GM19023 (cell line): ENCODE measurements around the gene HNRNPCL1.
"Not testable (repeated sequence)": the region's sequence is repeated elsewhere in the genome, so short reads cannot be mapped to it uniquely, and the experiment has no call there.

Experiments
- ATAC-seq: cut with Tn5 transposase; IDR thresholded peaks from one replicate; pipeline ENCODE4 v1.9.1; 2021; ENCODE audit warnings: mild to moderate bottlenecking, moderate library complexity; ENCODE audit not compliant: unreplicated experiment

The HNRNPCL1 gene

DNA sequence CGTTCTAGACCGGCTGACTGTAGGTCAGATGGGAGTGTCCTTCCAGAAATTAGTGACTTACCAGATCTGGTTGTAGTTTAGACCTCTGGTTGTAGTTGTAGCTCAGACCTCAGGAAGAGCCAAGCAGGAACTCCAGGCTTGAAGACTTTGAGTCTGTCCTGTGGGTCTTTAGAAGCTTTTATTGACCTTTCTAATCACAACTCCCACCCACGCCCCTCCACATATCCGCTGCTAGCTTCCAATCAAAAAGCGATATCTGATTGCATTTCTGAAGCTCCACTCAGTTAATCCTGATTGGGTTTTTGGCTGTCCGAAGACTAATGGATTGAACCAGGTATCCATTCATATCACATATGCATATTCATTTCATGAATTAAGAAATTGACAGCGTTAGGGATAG lies at the start of gene HNRNPCL1:
TSS of gene HNRNPCL1 (minus strand) at position 101 of the 400 bp plus-strand sequence. CDS start 431 bp downstream, outside the sequence.
- not testable (repeated sequence) for ATAC-seq

DNA sequence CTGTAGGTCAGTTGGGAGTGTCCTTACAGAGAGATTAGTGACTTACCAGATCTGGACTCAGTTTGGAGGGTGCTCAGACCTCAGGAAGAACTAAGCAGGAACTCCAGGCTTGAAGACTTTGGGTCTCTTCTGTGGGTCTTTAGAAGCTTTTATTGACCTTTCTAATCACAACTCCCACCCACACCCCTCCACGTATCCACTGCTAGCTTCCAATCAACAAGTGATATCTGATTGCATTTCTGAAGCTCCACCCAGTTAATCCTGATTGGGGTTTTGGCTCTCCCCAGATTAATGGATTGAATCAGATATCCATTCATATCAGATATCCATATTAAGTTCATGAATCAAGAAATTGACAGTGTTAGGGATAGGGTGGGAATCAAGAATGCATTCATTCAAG lies 49.6 kb upstream of the HNRNPCL1 start, which contains the start of gene PRAMEF10:
TSS of gene PRAMEF10 (minus strand) at position 101 of the 400 bp plus-strand sequence. CDS start 2,423 bp downstream, outside the sequence.
- not testable (repeated sequence) for ATAC-seq

DNA sequence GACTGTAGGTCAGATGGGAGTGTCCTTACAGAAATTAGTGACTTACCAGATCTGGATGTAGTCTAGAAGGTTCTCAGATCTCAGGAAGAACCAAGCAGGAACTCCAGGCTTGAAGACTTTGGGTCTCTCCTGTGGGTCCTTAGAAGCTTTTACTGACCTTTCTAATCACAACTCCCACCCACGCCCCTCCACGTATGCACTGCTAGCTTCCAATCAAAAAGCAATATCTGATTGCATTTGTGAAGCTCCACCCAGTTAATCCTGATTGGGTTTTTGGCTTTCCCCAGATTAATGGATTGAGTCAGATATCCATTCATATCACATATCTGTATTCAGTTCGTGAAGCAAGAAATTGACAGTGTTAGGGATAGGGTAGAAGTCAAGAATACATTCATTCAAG lies 37.6 kb upstream of the HNRNPCL1 start, which contains the start of gene PRAMEF4:
TSS of gene PRAMEF4 (minus strand) at position 101 of the 400 bp plus-strand sequence. CDS start 2,807 bp downstream, outside the sequence.
- not testable (repeated sequence) for ATAC-seq

DNA sequence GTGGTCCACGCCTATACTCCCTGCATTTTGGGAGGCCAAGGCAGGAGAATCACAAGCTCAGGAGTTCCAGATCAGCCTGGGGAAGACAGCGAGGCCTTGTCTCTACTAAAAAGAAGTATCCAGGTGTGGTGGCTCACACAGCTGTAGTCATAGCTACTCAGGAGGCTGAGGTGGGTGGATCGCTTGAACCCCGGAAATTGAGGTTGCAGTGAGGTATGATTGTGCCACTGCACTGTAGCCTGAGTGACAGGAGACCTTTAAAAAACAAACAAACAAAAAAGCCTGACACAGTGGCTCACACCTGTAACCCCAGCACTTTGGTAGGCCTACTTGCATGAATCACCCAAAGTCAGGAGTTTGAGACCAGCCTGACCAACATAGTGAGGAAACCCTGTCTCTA lies 29.9 kb upstream of the HNRNPCL1 start:
- not testable (repeated sequence) for ATAC-seq

DNA sequence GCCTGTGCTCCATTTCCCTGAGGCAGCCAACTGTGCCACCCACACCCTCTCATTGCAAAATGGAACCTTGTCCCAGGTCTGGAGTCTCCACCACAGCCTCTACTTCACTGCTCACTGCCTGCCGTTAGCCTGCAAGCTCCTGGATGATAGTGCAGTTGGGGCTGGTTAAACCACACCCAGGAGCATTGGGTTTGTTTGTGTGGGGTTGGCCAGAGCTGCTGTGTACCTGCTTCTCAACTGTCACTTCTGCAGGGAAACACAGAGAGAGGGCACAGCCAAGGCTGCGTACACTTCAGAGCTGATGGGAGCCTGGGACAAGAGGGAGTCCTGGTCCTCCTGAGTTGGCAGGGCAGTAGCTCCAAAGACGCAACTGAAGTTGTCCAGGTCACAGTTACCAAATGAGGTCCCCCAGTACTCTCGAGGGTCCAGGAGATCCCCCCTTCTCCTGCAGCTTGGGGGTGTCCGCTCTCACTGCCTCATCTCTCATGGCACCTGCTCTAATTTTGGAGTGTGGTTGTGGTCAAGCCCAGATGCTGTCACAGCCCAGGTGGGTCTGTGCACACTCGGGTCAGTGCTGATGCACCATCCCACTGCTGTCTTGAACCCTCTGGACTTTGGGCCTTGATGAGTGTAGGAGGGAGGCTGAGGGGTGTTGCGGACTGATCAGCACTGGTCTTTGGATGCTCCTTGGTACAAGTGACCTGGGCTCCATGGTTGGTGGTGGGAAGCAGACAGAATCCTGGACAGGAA lies 14.8 kb upstream of the HNRNPCL1 start:
- ATAC-seq, result not testable (repeated sequence)

DNA sequence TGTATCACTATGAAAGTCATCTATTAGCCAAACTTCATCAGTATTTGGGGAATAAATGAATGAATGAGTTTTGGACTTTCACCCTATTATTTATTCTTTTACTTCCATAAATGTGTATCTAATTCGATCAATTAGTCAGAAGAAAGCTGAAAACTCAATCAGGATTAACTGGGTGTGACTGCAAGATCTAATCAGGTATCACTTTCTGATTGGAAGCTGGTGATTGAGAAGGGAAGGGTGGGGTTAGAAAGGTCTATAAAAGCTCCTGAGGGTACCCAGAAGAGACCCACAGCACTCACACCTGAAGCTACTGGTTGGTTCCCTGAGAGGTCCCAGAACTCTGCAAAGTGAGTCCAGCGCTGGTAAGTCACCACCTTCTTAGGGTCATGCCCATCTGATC lies 8.3 kb upstream of the HNRNPCL1 start, which contains the start of gene PRAMEF2:
TSS of gene PRAMEF2 (plus strand) at position 301 of the 400 bp plus-strand sequence. CDS start 1,924 bp downstream, outside the sequence.
- ATAC-seq, result not testable (repeated sequence)

DNA sequence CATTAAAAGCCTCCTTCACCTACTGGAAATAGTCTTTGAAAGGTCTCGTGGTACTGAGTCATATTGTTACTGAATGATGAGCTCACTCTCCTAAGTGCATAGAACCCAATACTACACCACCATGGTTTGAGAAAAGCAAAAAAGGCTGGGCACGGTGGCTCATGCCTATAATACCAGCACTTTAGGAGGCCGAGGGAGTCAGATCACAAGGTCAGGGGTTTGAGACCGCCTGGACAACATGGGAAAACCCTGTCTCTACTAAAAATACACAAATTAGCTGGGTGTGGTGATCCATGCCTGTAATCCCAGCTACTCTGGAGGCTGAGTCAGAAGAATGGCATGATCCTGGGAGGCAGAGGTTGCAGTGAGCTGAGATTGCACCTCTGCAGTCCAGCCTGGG lies 3.3 kb upstream of the HNRNPCL1 start:
- no peak for ATAC-seq

DNA sequence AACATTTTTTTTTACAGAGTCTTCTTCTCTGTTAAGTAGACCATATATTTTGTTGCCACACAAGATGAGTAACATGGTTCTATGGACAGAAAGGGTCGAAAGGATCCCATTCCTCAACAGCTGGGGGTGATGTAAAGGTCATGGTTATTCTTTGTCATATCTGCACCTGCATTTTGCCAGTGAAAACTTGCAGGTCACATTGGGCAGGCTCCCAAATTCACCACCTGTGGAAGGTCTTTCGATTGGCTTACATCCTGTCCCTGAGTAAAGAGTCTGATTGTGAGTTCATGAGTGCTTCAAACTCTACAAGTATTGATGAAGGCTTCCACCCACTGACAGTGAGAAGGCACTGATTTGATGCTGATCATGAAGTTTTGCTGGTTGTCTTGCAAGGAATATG lies 15.3 kb downstream of the HNRNPCL1 start:
- not testable (repeated sequence) for ATAC-seq

DNA sequence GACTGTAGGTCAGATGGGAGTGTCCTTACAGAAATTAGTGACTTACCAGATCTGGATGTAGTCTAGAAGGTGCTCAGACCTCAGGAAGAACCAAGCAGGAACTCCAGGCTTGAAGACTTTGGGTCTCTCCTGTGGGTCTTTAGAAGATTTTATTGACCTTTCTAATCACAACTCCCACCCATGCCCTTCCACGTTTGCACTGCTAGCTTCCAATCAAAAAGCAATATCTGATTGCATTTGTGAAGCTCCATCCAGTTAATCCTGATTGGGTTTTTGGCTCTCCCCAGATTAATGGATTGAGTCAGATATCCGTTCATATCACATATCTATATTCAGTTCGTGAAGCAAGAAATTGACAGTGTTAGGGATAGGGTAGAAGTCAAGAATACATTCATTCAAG lies 17.2 kb downstream of the HNRNPCL1 start, which contains the start of gene PRAMEF11:
TSS of gene PRAMEF11 (minus strand) at position 101 of the 400 bp plus-strand sequence. CDS start 2,621 bp downstream, outside the sequence.
- not testable (repeated sequence) for ATAC-seq

DNA sequence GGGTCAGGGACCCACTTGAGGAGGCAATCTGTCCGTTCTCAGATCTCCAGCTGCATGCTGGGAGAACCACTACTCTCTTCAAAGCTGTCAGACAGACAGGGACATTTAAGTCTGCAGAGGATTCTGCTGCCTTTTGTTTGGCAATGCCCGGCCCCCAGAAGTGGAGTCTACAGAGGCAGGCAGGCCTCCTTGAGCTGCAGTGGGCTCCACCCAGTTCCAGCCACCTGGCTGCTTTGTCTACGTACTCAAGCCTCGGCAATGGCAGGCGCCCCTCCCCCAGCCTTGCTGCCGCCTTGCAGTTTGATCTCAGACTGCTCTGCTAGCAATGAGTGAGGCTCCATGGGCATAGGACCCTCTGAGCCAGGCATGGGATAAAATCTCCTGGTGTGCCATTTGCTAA lies 29.5 kb downstream of the HNRNPCL1 start:
- ATAC-seq, result not testable (repeated sequence)

DNA sequence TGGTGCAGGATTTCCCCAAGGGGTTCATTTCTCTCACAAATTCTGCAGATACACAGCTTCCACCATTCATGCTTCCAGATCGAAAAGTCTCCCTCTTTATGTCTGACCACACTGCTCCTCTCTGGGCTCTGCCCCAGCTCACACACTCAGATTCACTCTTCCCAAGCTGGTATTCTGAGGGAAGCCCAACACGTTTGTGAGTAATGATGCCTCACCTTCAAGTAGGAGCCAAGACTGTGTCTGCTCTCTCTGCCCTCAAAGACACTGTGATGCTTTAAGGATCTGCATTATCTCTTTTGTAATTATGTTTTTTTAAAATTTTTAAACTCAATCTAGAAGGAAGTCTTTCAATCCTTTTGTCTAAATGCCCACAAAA lies 37.1 kb downstream of the HNRNPCL1 start:
- no peak for ATAC-seq

DNA sequence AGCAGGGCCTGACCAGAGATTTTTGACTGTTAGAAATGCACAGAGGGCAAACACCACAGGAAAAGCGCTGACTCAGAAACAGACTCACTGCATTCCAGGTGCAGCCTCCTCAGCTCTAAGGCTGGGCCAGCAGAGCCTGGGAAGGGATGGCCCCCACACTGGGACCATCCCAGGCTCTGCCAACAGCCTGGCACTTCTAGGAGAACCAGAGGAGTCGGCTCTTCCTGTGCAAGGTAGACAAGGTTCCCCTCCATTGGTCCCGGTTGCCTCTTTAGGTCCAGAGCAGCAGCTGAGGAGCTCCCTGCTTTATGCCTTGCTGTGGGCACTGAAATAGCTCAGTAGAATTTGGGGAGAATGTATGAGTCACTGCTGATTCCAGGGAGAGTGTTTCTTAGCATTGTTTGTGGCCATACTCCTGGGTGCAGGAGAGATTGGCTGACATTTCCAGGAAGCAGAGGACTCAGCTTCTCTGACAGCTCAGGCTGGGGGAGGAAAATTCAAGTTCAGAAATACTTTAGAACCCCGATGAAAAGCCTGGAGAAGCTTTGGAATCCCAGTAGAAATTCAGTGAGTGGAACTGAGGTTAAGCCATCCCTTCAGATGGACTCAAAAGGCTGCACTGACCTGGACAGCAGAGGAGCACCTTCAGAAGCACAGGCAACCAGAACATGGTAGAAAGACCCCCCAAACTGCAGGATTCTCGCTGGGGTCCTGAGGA lies 37.7 kb downstream of the HNRNPCL1 start:
- no peak for ATAC-seq

DNA sequence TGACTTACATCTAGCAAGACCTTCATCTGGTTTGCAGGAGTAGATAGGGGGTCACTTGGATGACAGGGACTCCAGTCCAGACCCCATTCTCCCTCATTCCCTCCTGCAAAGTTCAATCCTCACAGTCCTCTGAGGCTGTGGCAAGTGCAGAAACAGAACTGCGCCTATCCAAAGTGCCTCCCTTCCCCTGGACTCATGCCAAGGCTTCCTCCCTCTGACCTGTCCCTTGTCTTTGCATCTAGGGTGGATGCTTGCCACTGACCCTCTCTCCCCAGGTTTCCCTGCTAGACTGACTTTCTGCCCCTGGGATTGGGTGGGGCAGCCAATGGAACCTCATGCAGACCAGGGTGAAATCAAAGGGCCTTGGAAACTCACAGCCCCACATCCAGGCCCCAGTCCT lies 38.6 kb downstream of the HNRNPCL1 start:
- ATAC-seq, result no peak

DNA sequence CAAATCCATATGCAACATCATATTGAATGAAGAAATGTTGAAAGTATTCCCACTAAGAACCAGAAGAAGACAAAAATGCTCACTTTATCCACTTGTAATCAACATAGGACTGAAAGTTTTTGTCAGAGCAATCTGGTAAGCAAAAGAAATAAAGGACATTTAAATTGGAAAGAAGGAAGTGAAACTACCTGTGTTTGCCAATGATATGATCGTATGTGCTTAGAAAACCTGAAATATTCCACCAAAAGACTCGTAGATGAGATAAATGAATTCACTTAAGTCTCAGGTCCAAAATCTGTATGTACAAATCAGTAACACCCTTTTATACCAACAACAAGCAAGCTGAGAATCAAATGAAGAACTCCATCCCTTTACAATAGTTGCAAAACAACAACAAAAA lies 48.8 kb downstream of the HNRNPCL1 start:
- ATAC-seq, result no peak

DNA sequence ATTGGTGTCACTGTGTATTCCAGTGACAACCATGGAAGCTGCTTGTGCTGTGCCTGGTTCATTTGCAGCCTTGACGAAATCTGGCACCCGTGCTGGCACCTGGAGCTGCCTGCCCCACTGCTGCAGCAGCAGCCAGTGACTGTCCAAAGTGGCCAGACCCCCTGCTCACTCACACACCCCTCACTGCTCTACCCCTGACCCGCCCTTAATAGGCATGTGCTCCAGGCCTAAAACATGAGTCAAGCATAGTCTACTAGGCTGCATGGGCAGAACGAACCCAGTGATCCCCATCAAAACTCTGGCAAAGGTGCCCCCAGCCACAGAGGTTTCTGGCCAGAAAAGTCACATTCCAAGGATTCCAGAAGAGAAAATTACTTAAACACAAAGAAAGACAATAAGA lies 49.6 kb downstream of the HNRNPCL1 start:
- ATAC-seq, result no peak
